Measurements from ENCODE around the gene LCN6. TPM values are rescaled to one million over a fixed set of nuclear protein-coding genes. Genes with fewer than 3 reads are reported as not detected.

The LCN6 gene
- total RNA-seq, 1 experiment from 2014 or later: not detected

GRCh38 chr9:136790640-136791515 is 42.6 kb upstream of the LCN6 start, which contains the start of gene TMEM141:
Gene TMEM141 (plus strand): TSS chr9:136791344. CDS start chr9:136791371, 27 bp downstream.
- Histone ChIP-seq H3T11ph (ENCODE audit: low read length) (no peak within 1 kb of the TSS), H3K4me1 (ENCODE audit: insufficient read depth, low read length) (no peaks in the 10 kb centered on the region), H3K56ac (ENCODE audit: insufficient read length, low read depth, low read length) (no peak within 1 kb of the TSS), H3K9ac (ENCODE audit: extremely low read depth, insufficient read length, low read length) (no peak within 1 kb of the TSS), H3K79me1 (ENCODE audit: insufficient read depth, low read depth, low read length, poor library complexity, severe bottlenecking) (no peaks in the 10 kb centered on the region), H3K18ac (ENCODE audit: insufficient read length, low read depth, low read length) (peak within 1 kb of the TSS; percentile 86), H3K9me3 (ENCODE audit: control insufficient read depth, low read depth, low read length) (no peaks in the 10 kb centered on the region), H3K79me2 (ENCODE audit: insufficient read depth, low read length) (no peaks in the 10 kb centered on the region), H2BK12ac (ENCODE audit: insufficient read length, low read depth, low read length) (no peak within 1 kb of the TSS), H3K27ac (ENCODE audit: insufficient read length, low read depth, low read length) (no peak within 1 kb of the TSS), H2BK20ac (ENCODE audit: low read depth, low read length, poor library complexity, severe bottlenecking) (no peak within 1 kb of the TSS), H4K20me1 (ENCODE audit: control insufficient read depth, insufficient read depth, insufficient read length) (no peaks in the 10 kb centered on the region), H2AK5ac (ENCODE audit: insufficient read length, low read length) (no peak within 1 kb of the TSS), H2BK15ac (ENCODE audit: low read depth, low read length) (no peak within 1 kb of the TSS), H3K4me2 (ENCODE audit: insufficient read depth, insufficient read length, low read length) (peak within 1 kb of the TSS; percentile 69), H4K91ac (ENCODE audit: insufficient read length, low read depth, low read length) (no peak within 1 kb of the TSS), H2BK120ac (ENCODE audit: low read depth, low read length, poor library complexity, severe bottlenecking) (no peak within 1 kb of the TSS), H3K27me3 (ENCODE audit: insufficient read depth, low read length) (no peaks in the 10 kb centered on the region), H4K8ac (replicated peaks; ENCODE audit: insufficient read length, low read depth, low read length) (no peak within 1 kb of the TSS), H3K23ac (ENCODE audit: insufficient read length, low read depth, low read length) (no peak within 1 kb of the TSS), H2BK5ac (ENCODE audit: insufficient read length, low read length) (no peak within 1 kb of the TSS), H3K14ac (ENCODE audit: insufficient read depth, low read length) (peak within 1 kb of the TSS; percentile 54; the same call in 1 of the 2 replicates), H3K4ac (ENCODE audit: low read depth, low read length) (no peak within 1 kb of the TSS), H4K5ac (ENCODE audit: insufficient read length, low read depth, low read length) (no peak within 1 kb of the TSS), H3K23me2 (ENCODE audit: insufficient read length, low read depth, low read length, poor library complexity, severe bottlenecking) (no peaks in the 10 kb centered on the region), H2AFZ (ENCODE audit: low read length) (no peak within 1 kb of the TSS)
- WGBS (ENCODE audit: extremely low coverage, insufficient read length, low lambda C conversion rate): no CpG with 5 or more reads among the region's 70 CpGs
- Mint-ChIP-seq H3K4me1 (peaks cover 10 to 26% of the 10 kb centered on the region in 2 experiments), H3K9me3 (no peaks in the 10 kb centered on the region), H3K27me3 (ENCODE audit: low read depth) (peaks cover 12% of the 10 kb centered on the region), H3K36me3 (ENCODE audit: insufficient read depth in 1 of 3, low read depth in 3 of 3) (peaks cover 0 to 8% (median 1%) of the 10 kb centered on the region in 3 experiments; a peak in 3 of 7 replicates), H3K4me3 (peak within 1 kb of the TSS; percentile 81 to 89), H3K27ac (peak within 1 kb of the TSS in 2 of 3 experiments; percentile 66 to 97; a peak in 3 of 7 replicates)
- DNase-seq: peak; percentile 100
- no peak for TF ChIP-seq CTCF (conservative IDR thresholded peaks at IDR 0.05)
